ENCODE results near the gene TTLL3. TPM values are rescaled to one million over a fixed set of nuclear protein-coding genes. Genes with fewer than 3 reads are reported as not detected.
A peak's percentile ranks its signal among the peaks of the same experiment; 100 is the strongest.
"Not testable (repeated sequence)": the region's sequence is repeated elsewhere in the genome, so short reads cannot be mapped to it uniquely, and the experiment has no call there.

The TTLL3 gene, protein sequence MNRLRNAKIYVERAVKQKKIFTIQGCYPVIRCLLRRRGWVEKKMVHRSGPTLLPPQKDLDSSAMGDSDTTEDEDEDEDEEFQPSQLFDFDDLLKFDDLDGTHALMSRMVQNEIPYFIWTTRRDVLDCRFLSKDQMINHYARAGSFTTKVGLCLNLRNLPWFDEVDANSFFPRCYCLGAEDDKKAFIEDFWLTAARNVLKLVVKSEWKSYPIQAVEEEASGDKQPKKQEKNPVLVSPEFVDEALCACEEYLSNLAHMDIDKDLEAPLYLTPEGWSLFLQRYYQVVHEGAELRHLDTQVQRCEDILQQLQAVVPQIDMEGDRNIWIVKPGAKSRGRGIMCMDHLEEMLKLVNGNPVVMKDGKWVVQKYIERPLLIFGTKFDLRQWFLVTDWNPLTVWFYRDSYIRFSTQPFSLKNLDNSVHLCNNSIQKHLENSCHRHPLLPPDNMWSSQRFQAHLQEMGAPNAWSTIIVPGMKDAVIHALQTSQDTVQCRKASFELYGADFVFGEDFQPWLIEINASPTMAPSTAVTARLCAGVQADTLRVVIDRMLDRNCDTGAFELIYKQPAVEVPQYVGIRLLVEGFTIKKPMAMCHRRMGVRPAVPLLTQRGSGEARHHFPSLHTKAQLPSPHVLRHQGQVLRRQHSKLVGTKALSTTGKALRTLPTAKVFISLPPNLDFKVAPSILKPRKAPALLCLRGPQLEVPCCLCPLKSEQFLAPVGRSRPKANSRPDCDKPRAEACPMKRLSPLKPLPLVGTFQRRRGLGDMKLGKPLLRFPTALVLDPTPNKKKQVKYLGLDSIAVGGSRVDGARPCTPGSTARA
- polyA plus RNA-seq (2013, experiment 1 of 2; ENCODE audit: insufficient read length): 10.5 TPM
- 19.2 TPM for polyA plus RNA-seq (2013, experiment 2 of 2; ENCODE audit: insufficient read length)

- peak; percentile 63 for DNase-seq
These were observed at the start of gene TTLL3 for GRCh38 chr3:9809615-9810432. Gene TTLL3, plus strand, starts transcription at chr3:9810262. Its CDS starts 400 bp downstream, at chr3:9810662.

DNA sequence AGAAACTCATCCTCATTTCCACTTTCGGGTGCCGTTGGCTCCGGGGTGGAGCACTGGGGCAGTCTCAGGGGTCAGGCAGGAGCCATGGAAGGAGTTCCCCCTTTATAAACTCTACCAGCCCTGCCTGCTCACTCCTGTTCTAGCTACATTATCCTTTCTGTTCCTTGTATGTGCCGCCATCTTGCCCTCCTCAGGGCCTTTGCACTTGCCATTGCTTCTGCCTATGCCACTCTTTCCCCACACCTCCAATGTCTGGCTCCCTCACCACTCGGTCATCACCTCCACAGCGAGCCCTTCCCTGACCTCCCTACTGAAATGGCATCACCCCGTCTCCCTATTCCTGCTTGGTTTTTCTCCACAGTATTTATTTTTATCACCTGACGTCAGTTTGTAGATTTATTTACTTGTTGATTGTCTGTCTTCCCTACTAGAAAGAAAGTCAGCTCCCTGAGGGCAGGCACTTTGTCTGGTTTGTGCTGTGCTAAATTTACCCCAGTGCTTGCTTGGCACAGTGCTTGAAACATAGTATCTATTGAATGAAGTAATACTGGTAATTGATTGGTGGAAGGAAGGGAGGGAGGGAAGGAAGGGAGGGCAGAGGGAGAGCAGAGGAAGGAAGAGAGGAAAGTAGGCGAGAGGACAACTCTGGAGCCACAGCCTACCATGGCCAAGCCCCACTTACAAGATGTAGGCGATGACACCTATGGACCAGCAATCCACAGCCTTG is 49.1 kb upstream of the TTLL3 start:
- DNase-seq: no peak

DNA sequence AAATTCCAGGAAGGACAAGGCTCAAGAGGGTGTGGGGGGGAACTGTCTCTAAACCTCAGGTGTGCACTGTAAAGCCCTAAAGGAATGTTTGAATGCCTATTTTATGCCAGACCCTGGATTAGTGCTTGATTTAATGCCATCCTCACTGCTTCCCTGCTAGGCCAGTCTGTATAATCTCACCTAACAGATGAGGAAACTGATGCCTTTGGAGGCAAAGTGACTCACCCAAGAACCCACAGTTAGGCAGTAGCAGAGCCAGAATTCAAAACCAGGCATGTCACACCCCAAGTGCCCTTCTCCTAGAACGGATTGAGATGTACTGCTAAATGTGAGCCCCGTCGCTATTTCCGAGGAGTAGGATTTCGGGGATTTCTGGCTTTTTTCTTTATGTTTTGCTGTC is 48.1 kb upstream of the TTLL3 start:
- no peak for DNase-seq

- DNase-seq: no peak
These were observed 47.2 kb upstream of the TTLL3 start for GRCh38 chr3:9762871-9763270.

DNA sequence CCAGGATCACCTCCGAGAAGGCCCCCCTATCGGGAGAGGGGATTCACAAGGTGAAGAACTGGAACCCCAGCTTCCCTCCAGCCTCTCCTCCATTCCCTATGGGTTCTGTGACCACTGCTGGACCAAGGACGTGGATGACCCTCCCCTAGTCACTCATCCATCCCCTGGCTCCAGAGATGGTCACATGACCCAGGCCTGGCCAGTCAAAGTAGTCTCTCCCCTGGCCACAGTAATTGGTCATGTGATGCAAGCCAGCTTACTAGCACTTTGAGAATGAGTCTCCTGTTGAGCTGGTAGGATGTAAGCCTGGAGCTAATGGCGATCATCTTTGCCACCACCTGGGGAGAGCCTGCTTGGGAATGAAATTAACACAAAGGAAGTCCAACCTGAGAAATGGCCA is 44.2 kb upstream of the TTLL3 start:
- DNase-seq: no peak

DNA sequence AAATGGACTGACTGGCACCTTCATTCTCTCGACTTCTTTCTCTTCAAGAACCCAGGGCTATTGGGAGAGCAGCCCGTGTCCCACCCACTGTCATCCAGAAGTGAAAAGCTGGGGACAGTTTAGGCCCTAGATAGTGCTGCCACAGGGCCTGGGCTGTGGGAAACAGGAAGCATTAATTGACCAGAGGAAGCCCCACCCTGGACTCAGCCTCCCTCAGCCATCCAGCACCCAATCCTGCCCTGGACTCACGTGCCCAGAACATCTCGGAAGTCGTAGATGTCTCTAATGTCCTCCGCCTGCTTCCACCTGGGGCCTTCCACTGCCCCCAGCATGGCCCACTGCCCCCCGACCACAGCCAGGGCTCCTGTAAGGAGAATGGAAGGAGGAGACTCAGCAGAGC is 42.6 kb upstream of the TTLL3 start:
- no peak for DNase-seq

GRCh38 chr3:9768141-9768775 is 41.8 kb upstream of the TTLL3 start:
- no peak for DNase-seq

- DNase-seq: no peak
These were observed 41.0 kb upstream of the TTLL3 start for GRCh38 chr3:9769012-9769411.

GRCh38 chr3:9769426-9770275 is 40.4 kb upstream of the TTLL3 start, which contains the start of gene CAMK1:
Gene CAMK1, minus strand, starts transcription at chr3:9769947. Its CDS starts 2,198 bp downstream, at chr3:9767749.
- peak; percentile 76 for DNase-seq

DNA sequence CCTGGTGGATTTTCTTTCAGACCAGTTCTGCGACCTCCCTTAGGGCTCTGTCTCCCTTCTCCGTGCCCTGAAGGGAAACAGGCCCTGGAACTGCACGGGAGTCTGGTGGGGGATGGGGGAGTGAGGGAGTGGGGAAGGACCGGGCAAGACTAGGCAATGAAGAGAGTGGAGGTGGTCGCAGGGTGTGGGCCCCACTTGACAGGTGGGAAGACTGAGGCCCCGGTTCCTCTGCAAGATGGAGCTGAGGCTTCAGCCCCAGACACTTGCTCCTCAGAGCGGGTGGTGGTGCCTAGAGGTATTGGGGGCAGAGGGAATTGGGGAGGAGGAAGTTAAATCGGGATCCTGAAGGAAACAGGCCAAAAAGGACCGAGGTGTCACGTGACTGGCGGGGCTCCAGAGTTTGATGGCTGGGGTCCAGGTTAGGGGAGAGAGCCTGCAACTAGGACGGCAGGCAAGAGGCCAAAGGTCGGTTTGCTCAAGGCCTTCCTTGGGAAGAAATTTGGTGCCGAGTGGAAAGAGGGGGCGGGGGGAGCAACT is 39.7 kb upstream of the TTLL3 start:
- DNase-seq: no peak

DNA sequence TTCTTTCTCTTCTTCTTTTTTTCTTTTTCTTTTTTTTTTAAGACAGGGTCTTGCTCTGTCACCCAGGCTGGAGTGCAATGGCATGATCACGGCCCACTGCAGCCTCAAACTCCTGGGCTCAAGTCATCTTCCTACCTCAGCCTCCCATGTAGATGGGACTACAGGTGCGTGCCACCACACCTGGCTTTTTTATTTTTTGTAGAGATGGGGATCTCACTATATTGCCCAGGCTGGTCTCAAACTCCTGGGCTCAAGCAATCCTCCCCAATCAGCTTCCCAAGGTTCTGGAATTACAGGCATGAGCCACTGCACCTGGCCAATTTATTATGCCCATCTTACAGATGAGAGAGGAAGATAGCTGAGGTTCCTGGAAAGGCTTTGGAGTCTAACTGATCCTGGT is 39.1 kb upstream of the TTLL3 start:
- not testable (repeated sequence) for DNase-seq

DNA sequence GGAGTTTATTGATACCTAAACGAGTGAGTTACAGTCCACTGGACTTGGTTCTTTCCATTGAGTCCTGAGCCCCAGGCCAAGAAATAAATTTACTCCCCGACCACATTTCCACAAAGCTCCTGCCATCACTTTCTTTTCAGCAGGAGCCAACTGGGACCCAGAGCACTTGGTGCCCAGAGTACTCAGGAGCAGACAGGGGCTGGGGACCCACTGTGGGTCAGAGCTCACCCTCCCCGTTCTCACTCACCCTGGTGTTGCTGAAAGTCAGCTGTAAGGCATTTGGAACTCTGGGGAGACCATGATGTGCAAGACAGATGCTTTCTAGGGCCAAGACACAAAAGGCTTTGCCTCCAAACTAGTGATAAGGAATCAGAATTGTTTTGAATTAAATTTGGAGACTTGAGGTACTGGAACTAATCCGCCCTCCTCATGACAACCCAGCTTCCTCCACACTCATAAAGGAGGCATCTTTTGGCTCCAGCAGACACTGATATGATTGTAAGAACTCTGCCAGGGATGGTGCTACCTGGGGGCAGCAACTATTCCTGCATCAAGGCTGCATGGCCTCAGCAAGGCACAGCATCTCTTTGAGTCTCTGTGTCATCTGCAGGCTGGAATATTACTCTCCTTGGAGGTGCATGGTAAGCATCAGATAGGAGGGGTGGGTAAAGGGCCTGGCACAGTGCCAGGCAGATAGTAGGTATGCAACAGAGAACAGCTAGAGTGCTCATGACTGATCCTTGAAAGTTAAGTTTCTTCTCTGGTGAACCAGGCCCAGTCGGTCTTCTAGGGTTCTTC is 33.0 kb upstream of the TTLL3 start:
- no peak for DNase-seq

DNA sequence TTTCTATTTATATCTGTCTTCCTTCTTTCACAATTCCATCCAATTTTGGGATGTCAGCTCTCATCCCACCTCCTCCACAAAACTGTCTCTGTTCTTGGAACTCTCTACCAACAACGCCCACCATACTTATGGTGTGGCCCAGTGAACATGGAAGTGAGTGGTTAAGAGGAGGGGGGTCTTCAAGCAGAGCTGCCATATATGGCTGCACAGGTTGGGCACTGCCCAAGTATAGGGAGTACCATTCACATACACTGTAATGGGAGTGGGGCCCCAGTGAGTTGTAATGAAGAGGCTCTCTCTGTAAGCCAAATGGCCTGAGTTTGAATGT is 32.4 kb upstream of the TTLL3 start:
- no peak for DNase-seq

DNA sequence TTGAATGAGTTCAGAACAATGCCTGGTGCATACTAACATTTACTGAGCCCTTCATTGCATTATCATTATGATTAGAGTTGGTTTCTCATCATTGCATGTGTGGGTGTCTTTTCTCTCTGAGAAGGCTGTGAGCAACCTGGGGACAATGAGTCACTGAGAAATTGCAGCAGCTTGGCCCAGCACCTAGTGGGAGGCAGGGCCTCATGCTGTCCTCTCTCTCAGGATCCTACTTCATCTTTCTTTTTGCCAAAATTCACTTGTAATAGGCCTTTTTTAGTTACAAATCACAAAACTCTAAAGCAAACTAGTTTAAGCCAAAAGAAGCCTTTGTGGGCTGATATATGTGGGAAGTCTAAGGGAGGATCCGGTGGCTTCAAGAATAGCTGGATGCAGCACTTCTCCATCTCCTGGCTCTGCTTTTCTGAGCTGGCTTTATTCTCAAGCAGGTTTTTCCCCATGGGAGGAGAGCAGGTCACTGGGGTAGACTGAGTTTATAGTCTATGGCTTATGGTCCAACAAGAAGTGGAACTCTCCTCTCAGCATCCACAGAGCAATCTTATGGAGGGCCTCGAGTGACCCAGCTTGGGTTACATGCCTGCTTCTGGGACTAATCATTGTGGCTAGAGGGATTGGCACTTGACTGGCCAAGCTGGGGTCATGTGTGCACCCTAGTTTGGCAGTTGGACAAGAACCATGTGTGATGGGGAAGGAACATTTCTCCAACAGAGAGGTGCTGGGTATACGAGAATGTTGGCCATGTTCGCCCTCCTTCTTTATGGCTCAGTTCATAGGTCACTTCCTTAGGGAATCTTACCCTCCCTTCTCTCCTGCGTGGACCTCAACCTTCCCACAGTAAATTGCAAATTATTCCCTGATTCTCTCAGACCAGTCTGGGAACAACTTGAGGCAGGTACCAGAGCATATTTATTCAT is 31.7 kb upstream of the TTLL3 start:
- DNase-seq: no peak

GRCh38 chr3:9779075-9779593 is 30.9 kb upstream of the TTLL3 start:
- DNase-seq: no peak

- DNase-seq: no peak
These were observed 30.2 kb upstream of the TTLL3 start for GRCh38 chr3:9779721-9780457.

DNA sequence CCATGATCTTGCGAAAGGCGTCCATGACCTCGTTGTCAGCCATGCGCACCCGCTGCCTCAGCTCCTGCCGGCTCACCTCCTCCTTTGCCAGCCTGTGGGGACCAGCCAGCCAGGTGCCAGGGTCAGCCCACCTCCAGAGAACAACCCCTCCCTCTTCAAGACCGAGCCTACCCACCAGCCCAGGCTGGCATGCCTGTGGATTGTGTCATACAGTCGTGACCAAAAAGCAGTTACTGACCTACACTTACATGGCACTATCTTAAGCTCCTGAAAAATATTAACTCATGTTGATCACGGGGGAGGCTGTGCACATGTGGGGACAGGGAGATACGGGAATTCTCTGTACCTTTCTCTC is 29.6 kb upstream of the TTLL3 start:
- DNase-seq: no peak

Data from fibroblast of skin of back (primary cell).